Measurements from ENCODE around the gene SGPP2.
"Not testable (repeated sequence)": the region's sequence is repeated elsewhere in the genome, so short reads cannot be mapped to it uniquely, and the experiment has no call there.

The SGPP2 gene

DNA sequence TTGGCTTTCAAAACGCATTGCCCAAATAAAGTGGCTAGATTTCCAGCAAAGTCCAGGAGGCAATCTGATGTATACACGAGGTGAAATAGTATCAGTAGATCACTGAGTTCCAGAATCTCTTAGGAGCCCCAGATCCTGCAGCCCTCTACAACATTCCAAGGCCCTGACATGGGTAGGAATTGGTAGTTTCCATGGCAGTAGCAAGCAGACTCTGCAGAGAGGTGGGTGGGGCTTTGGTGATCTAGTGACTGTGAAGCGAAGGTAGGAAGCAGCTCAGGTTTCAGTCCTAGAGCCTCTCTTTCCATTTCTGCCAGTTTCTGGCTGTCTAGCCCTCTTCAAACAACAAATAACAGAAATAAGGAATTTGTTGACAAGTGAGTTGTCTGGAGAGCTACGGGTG is 13.8 kb upstream of the SGPP2 start:
- TF ChIP-seq, protein P1, sequence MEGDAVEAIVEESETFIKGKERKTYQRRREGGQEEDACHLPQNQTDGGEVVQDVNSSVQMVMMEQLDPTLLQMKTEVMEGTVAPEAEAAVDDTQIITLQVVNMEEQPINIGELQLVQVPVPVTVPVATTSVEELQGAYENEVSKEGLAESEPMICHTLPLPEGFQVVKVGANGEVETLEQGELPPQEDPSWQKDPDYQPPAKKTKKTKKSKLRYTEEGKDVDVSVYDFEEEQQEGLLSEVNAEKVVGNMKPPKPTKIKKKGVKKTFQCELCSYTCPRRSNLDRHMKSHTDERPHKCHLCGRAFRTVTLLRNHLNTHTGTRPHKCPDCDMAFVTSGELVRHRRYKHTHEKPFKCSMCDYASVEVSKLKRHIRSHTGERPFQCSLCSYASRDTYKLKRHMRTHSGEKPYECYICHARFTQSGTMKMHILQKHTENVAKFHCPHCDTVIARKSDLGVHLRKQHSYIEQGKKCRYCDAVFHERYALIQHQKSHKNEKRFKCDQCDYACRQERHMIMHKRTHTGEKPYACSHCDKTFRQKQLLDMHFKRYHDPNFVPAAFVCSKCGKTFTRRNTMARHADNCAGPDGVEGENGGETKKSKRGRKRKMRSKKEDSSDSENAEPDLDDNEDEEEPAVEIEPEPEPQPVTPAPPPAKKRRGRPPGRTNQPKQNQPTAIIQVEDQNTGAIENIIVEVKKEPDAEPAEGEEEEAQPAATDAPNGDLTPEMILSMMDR (IDR thresholded peaks at IDR 0.05) = no peak
- no peak overlapping the region for H3K4me3 ChIP-seq
- intact Hi-C loops (cut with DNase I; ENCODE audit: low total_unique reads) = no loop called here
- no peak for DNase-seq
- H3K36me3 ChIP-seq = no peaks in the 10 kb centered on the region
- H3K27me3 ChIP-seq = no peaks in the 10 kb centered on the region
- no peaks in the 10 kb centered on the region for H3K9me3 ChIP-seq
- no peak overlapping the region for H3K27ac ChIP-seq
- no peaks in the 10 kb centered on the region for H3K4me1 ChIP-seq

DNA sequence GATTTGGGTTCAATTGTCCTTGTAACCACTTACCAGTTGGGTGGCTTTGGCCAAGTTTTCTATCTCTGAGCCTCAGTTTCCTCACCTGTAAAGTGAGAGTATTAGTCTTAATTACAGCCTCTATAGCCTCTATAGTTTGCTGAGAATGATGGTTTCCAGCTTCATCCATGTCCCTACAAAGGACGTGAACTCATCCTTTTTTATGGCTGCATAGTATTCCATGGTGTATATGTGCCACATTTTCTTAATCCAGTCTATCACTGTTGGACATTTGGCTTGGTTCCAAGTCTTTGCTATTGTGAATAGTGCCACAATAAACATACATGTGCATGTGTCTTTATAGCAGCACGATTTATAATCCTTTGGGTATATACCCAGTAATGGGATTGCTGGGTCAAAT is 12.0 kb upstream of the SGPP2 start:
- H3K4me1 ChIP-seq; intact Hi-C loops (cut with DNase I; ENCODE audit: low total_unique reads); H3K27me3 ChIP-seq; DNase-seq; H3K9me3 ChIP-seq; H3K36me3 ChIP-seq; H3K27ac ChIP-seq; H3K4me3 ChIP-seq: not testable (repeated sequence)

DNA sequence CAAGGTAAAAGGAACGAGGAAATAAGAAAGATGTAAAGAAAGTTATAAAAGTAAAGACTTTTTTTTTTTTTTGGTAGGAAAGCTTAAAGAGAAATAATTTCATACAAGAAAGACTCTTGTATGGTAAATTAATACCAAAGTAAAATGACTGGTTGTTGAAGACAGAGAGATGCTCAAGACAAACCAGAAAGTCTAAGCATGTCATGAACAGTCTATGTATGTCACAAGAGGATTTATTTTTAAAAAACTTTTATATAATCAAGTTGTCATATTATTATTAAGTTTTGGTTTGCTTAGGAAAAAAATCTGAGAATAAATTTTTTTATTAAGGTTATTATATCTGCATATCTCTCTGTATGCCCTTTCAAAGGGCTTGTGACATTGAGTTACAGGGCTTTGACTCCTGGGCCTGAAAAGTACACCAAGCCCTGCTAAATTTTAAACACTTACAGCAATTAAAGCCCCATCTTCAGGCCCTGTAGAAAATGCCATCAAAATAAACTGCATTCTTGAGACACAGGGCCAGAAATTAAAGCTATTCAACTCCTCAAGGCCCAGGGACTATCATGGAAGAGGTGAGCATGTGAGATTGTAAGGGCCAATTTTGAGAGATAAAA is 10.9 kb upstream of the SGPP2 start:
- H3K27me3 ChIP-seq = no peaks in the 10 kb centered on the region
- no peak for DNase-seq
- H3K4me1 ChIP-seq = no peaks in the 10 kb centered on the region
- no peaks in the 10 kb centered on the region for H3K36me3 ChIP-seq
- no peak overlapping the region for H3K27ac ChIP-seq
- H3K4me3 ChIP-seq = no peak overlapping the region
- TF ChIP-seq, protein P1 (IDR thresholded peaks at IDR 0.05) = no peak
- H3K9me3 ChIP-seq = no peaks in the 10 kb centered on the region
- intact Hi-C loops (cut with DNase I; ENCODE audit: low total_unique reads) = no loop called here

DNA sequence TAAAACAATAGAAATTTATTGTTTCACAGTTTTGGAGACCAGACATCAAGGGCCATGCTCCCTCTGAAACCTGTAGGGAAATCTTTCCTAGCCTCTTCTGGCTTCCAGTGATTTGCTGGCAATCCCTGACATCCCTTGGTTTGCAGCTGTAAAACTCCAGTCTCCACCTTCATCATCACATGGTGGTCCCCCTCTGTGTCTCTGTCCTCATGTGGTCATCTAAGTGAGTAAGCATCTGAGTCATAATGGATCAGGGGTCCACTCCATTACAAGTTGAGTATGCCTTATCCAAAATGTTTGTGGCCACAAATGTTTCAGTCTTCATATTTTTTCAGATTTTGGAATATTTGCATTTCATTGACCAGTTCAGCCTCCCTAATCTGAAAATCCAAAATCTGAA is 5.6 kb upstream of the SGPP2 start:
- intact Hi-C loops (cut with DNase I; ENCODE audit: low total_unique reads) = no loop called here
- H3K36me3 ChIP-seq = no peaks in the 10 kb centered on the region
- H3K9me3 ChIP-seq = no peaks in the 10 kb centered on the region
- TF ChIP-seq, protein P1 (IDR thresholded peaks at IDR 0.05) = no peak
- DNase-seq = no peak
- no peak overlapping the region for H3K4me3 ChIP-seq
- no peak overlapping the region for H3K27ac ChIP-seq
- peaks cover 0 to 18% of the 10 kb centered on the region in 2 donors for H3K27me3 ChIP-seq
- H3K4me1 ChIP-seq = peaks cover 0 to 3% (median 0%) of the 10 kb centered on the region in 4 donors

DNA sequence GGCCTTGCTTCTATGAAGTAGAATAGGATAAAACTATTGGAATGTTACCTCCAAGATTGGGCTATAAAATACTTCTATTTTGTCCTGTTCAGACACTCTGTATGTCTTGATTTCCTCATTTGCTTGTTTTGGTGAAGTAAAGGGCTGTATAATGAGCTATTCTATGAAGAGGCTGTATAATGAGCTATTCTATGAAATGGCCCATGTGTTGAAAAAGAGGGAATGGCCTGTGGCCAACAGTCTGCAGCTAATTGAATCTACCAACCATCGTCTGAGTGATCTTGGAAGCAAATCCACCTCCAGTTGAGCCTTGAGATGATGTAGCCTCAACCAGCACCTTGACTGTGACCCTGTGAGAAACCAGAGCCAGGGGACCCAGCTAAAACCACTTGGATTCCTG is 3.8 kb upstream of the SGPP2 start:
- H3K4me3 ChIP-seq = no peak overlapping the region
- TF ChIP-seq, protein P1 (IDR thresholded peaks at IDR 0.05) = no peak
- intact Hi-C loops (cut with DNase I; ENCODE audit: low total_unique reads) = no loop called here
- no peak for DNase-seq
- H3K9me3 ChIP-seq = no peaks in the 10 kb centered on the region
- no peaks in the 10 kb centered on the region for H3K36me3 ChIP-seq
- no peak overlapping the region for H3K27ac ChIP-seq
- peaks cover 0 to 35% of the 10 kb centered on the region in 2 donors for H3K27me3 ChIP-seq
- H3K4me1 ChIP-seq = peaks cover 0 to 20% (median 13%) of the 10 kb centered on the region in 4 donors

DNA sequence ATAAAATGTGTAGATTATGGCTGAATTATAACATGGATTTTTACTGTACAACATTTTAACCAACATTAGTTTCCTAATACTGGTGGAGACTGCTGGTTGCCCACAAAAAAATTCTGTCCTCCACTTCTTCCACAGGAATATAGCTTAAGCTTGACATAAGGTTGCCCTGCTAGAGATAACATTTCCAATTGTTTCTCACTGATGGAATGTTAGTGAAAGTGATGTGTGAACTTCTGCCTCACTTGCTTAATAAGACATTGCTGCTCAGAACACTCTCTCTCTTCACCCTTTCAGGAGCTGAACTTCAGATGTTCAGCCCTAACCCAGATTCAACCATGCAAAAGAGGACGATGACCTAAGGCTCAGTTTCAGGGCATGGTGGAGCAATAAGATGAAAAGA is 2.7 kb upstream of the SGPP2 start:
- Histone ChIP-seq H3K36me3 (no peaks in the 10 kb centered on the region), H3K4me1 (peaks cover 0 to 20% (median 13%) of the 10 kb centered on the region in 4 donors), H3K27ac (no peak overlapping the region), H3K4me3 (no peak overlapping the region), H3K27me3 (peaks cover 0 to 39% of the 10 kb centered on the region in 2 donors), H3K9me3 (no peaks in the 10 kb centered on the region)
- intact Hi-C loops (cut with DNase I; ENCODE audit: low total_unique reads) = no loop called here
- DNase-seq = no peak
- TF ChIP-seq, protein P1 (IDR thresholded peaks at IDR 0.05) = no peak

Data from tibial artery (tissue), 4 donors.